MCF 10A (cell line): ENCODE data around the gene S100A6. TPM values are rescaled to one million over a fixed set of nuclear protein-coding genes. Genes with fewer than 3 reads are reported as not detected.

Source experiments
- BruUV-seq: library from RNA; stranded (reverse); fragments of 400-500 nt; replicated peaks from 2 replicates; lab custom pipeline; 2021; lab: Mats Ljungman, UMichigan
- CTCF ChIA-PET: fragments of 300-600 bp; sonication (Branson Sonifier 250); formaldehyde crosslinking; extraction: SDS; loops from one replicate; lab custom pipeline; 2021; ENCODE audit warnings: antibody characterized with exemption, inconsistent platforms; lab: Yijun Ruan, JAX
- POLR2A ChIA-PET: fragments of 300-600, 350-650 bp; sonication (Branson Sonifier 250); formaldehyde crosslinking; extraction: SDS; loops from one replicate; lab custom pipeline; 2020; ENCODE audit warnings: antibody characterized with exemption, inconsistent platforms; lab: Yijun Ruan, JAX
- DNase-seq: peaks from one replicate; pipeline ENCODE4 v3.0.0-alpha.2; 2018; ENCODE audit not compliant: unreplicated experiment
- H3K27ac Mint-ChIP-seq: one replicate; pipeline ENCODE4 v1.8.0; 2022; ENCODE audit warnings: mild to moderate bottlenecking, low read depth, mixed read lengths; ENCODE audit not compliant: unreplicated experiment
- H3K27me3 Mint-ChIP-seq: one replicate; pipeline ENCODE4 v1.8.0; 2022; ENCODE audit warnings: mixed read lengths; ENCODE audit not compliant: insufficient read depth, unreplicated experiment
- H3K36me3 Mint-ChIP-seq: one replicate; pipeline ENCODE4 v1.8.0; 2022; ENCODE audit warnings: mild to moderate bottlenecking, moderate library complexity, mixed read lengths; ENCODE audit not compliant: insufficient read depth, unreplicated experiment
- H3K4me1 Mint-ChIP-seq: one replicate; pipeline ENCODE4 v1.8.0; 2022; ENCODE audit warnings: mixed read lengths; ENCODE audit not compliant: insufficient read depth, unreplicated experiment
- H3K4me3 Mint-ChIP-seq: one replicate; pipeline ENCODE4 v1.8.0; 2022; ENCODE audit warnings: mild to moderate bottlenecking, moderate library complexity, mixed read lengths; ENCODE audit not compliant: unreplicated experiment
- H3K9me3 Mint-ChIP-seq: one replicate; pipeline ENCODE4 v1.8.0; 2022; ENCODE audit warnings: mixed read lengths; ENCODE audit not compliant: unreplicated experiment
- intact Hi-C: fragments of 100-400 bp; cut with micrococcal nuclease; formaldehyde crosslinking; loops from 2 replicates; pipeline ENCODE4 v1.14.1; 2022
- total RNA-seq: library from RNA; stranded (reverse); gene quantifications from 2 replicates; pipeline ENCODE4 v1.2.3, GENCODE V29; 2022
- TF ChIP-seq, protein P1 (sequence below): fragments of 200-600 bp; IDR thresholded peaks from one replicate; pipeline ENCODE4 v1.8.0; 2022; ENCODE audit warnings: antibody characterized with exemption, mild to moderate bottlenecking; ENCODE audit not compliant: unreplicated experiment

The S100A6 gene
- total RNA-seq, 1 experiment from 2014 or later, result 2,571 TPM

- no TSS peak for BruUV-seq
Measured at GRCh38 chr1:153540394-153541361, 4.9 kb upstream of the S100A6 start, which contains the start of gene S100A5. TSS of gene S100A5 (minus strand) at chr1:153540934. CDS start at chr1:153540191, 743 bp downstream.

GRCh38 chr1:153539395-153540093 is 3.8 kb upstream of the S100A6 start:
- Mint-ChIP-seq H3K36me3 (peaks cover 19% of the 10 kb centered on the region), H3K4me3 (no peak overlapping the region), H3K27me3 (no peaks in the 10 kb centered on the region), H3K9me3 (no peaks in the 10 kb centered on the region), H3K27ac (peak overlapping the region; percentile 94), H3K4me1 (peaks cover 79% of the 10 kb centered on the region)
- intact Hi-C loops, result no loop called here
- no peak for DNase-seq
- CTCF ChIA-PET, result interaction anchor here (0.6 to 11.3 kb wide), 9 partner anchors 8 to 32 kb away, joined by 3 to 224 read pairs (median 4); partner anchors contain the start of gene S100A2
- POLR2A ChIA-PET, result interaction anchor here (0.6 to 36.1 kb wide), 7 partner anchors 15 to 451 kb away, joined by 3 to 2106 read pairs (median 4); partner anchors contain the start of genes RPS27, S100A13, S100A2 and S100A3
- TF ChIP-seq, protein P1, sequence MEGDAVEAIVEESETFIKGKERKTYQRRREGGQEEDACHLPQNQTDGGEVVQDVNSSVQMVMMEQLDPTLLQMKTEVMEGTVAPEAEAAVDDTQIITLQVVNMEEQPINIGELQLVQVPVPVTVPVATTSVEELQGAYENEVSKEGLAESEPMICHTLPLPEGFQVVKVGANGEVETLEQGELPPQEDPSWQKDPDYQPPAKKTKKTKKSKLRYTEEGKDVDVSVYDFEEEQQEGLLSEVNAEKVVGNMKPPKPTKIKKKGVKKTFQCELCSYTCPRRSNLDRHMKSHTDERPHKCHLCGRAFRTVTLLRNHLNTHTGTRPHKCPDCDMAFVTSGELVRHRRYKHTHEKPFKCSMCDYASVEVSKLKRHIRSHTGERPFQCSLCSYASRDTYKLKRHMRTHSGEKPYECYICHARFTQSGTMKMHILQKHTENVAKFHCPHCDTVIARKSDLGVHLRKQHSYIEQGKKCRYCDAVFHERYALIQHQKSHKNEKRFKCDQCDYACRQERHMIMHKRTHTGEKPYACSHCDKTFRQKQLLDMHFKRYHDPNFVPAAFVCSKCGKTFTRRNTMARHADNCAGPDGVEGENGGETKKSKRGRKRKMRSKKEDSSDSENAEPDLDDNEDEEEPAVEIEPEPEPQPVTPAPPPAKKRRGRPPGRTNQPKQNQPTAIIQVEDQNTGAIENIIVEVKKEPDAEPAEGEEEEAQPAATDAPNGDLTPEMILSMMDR, result no peak
- no TSS peak for BruUV-seq

More at GRCh38 chr1:153540394-153541361, 4.9 kb upstream of the S100A6 start, which contains the start of gene S100A5:
- Mint-ChIP-seq H3K36me3 (peaks cover 9% of the 10 kb centered on the region), H3K9me3 (no peaks in the 10 kb centered on the region), H3K4me1 (peaks cover 86% of the 10 kb centered on the region), H3K27me3 (no peaks in the 10 kb centered on the region), H3K27ac (peak within 1 kb of the TSS; percentile 93), H3K4me3 (peak within 1 kb of the TSS; percentile 18)
- TF ChIP-seq, protein P1, result no peak
- ChIA-PET POLR2A (interaction anchor here (0.7 to 36.1 kb wide), 9 partner anchors 14 to 450 kb away, joined by 3 to 2106 read pairs (median 4); partner anchors contain the start of genes ILF2, RPS27, S100A13 and S100A2), CTCF (interaction anchor here (0.5 to 11.3 kb wide), 12 partner anchors 8 to 116 kb away, joined by 3 to 224 read pairs (median 3); no protein-coding TSS in a partner anchor)
- DNase-seq, result peak; percentile 70
- intact Hi-C loops, result no loop called here

- Mint-ChIP-seq H3K36me3 (peaks cover 31% of the 10 kb centered on the region), H3K4me1 (peaks cover 79% of the 10 kb centered on the region), H3K27me3 (no peaks in the 10 kb centered on the region), H3K4me3 (no peak overlapping the region), H3K27ac (peak overlapping the region; percentile 94), H3K9me3 (no peaks in the 10 kb centered on the region)
- TF ChIP-seq, protein P1, result peak; percentile 14
- POLR2A ChIA-PET, result interaction anchor here (0.6 to 36.1 kb wide), 8 partner anchors 16 to 902 kb away, joined by 3 to 2106 read pairs (median 79); partner anchors contain the start of genes PGLYRP4, S100A14, S100A16 and S100A2
- CTCF ChIA-PET, result interaction anchor here (0.5 to 11.3 kb wide), 7 partner anchors 11 to 221 kb away, joined by 3 to 224 read pairs (median 4); partner anchors contain the start of gene S100A2
- intact Hi-C loops, result no loop called here
- BruUV-seq, result no TSS peak
- DNase-seq, result peak; percentile 75
Measured at GRCh38 chr1:153538315-153538821, 2.6 kb upstream of the S100A6 start.
